ENCODE measurements around the gene POU2F2. TPM values are rescaled to one million over a fixed set of nuclear protein-coding genes. Genes with fewer than 3 reads are reported as not detected.

POU2F2 gene
- polyA plus RNA-seq, 1 experiment, result 2.2 TPM

DNA sequence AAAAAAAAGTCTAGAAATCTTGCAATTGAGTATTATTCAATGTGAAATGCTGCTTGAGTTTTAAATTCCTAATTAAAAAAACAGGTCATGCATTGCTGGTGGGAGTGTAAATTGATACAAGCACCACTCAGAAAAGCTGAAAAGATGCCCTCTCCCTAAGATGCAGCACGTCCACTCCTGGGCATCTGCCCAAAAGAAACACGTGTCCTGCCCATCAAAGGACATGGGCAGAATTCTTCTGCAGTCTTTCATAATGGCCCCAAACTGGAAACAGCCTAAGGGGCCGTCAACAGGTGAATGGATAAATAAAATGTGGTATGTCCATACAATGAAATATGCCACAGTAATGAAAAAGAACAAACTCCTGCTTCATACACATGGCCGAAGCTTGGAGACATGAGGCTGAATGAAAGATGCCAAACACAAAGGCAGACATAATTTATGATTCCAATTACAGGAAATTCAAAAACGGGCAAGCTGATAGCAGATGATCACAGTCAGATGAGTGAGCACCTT lies 7.8 kb downstream of the POU2F2 start:
- TF ChIP-seq, protein P1, sequence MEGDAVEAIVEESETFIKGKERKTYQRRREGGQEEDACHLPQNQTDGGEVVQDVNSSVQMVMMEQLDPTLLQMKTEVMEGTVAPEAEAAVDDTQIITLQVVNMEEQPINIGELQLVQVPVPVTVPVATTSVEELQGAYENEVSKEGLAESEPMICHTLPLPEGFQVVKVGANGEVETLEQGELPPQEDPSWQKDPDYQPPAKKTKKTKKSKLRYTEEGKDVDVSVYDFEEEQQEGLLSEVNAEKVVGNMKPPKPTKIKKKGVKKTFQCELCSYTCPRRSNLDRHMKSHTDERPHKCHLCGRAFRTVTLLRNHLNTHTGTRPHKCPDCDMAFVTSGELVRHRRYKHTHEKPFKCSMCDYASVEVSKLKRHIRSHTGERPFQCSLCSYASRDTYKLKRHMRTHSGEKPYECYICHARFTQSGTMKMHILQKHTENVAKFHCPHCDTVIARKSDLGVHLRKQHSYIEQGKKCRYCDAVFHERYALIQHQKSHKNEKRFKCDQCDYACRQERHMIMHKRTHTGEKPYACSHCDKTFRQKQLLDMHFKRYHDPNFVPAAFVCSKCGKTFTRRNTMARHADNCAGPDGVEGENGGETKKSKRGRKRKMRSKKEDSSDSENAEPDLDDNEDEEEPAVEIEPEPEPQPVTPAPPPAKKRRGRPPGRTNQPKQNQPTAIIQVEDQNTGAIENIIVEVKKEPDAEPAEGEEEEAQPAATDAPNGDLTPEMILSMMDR (IDR thresholded peaks at IDR 0.05; ENCODE audit: insufficient read depth, low read depth, low read length), result no peak
- no peak overlapping the region for H3K4me3 ChIP-seq (ENCODE audit: low read depth, low read length)
- CTCF ChIA-PET, result interaction anchor here (0.8 to 4.5 kb wide), 6 partner anchors 8 to 172 kb away, joined by 3 to 34 read pairs (median 8); no protein-coding TSS in a partner anchor
- H3K36me3 ChIP-seq (ENCODE audit: control insufficient read depth, insufficient read depth, low read length), result no peaks in the 10 kb centered on the region
- H3K27me3 ChIP-seq (ENCODE audit: control insufficient read depth, insufficient read depth, low read length), result no peaks in the 10 kb centered on the region
- POLR2A ChIA-PET, result no interaction called here
- no peak for DNase-seq (ENCODE audit: low read depth)

DNA sequence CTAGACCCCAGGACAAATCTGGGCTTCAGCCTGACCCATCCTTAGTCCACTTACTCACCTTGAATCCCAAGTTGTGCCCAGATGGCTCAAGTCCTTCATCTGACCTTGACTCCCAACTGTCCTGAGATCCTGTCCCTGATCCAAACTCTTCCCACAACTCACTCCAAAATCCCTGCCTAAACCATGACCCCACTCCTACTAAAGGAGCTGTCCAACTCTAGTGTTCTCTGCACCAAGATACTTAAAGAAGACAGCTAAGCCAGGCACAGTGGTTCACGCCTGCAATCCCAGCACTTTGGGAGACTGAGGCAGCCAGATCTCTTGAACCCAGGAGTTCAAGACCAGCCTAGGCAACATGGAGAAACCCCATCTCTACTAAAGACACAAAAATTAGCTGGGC lies 8.5 kb downstream of the POU2F2 start:
- Histone ChIP-seq H3K4me3 (ENCODE audit: low read depth, low read length) (no peak overlapping the region), H3K36me3 (ENCODE audit: control insufficient read depth, insufficient read depth, low read length) (no peaks in the 10 kb centered on the region), H3K27me3 (ENCODE audit: control insufficient read depth, insufficient read depth, low read length) (no peaks in the 10 kb centered on the region)
- POLR2A ChIA-PET, result no interaction called here
- TF ChIP-seq, protein P1 (IDR thresholded peaks at IDR 0.05; ENCODE audit: insufficient read depth, low read depth, low read length), result no peak
- no peak for DNase-seq (ENCODE audit: low read depth)
- CTCF ChIA-PET, result interaction anchor here (1.1 to 4.5 kb wide), 6 partner anchors 9 to 122 kb away, joined by 3 to 34 read pairs (median 8); no protein-coding TSS in a partner anchor

DNA sequence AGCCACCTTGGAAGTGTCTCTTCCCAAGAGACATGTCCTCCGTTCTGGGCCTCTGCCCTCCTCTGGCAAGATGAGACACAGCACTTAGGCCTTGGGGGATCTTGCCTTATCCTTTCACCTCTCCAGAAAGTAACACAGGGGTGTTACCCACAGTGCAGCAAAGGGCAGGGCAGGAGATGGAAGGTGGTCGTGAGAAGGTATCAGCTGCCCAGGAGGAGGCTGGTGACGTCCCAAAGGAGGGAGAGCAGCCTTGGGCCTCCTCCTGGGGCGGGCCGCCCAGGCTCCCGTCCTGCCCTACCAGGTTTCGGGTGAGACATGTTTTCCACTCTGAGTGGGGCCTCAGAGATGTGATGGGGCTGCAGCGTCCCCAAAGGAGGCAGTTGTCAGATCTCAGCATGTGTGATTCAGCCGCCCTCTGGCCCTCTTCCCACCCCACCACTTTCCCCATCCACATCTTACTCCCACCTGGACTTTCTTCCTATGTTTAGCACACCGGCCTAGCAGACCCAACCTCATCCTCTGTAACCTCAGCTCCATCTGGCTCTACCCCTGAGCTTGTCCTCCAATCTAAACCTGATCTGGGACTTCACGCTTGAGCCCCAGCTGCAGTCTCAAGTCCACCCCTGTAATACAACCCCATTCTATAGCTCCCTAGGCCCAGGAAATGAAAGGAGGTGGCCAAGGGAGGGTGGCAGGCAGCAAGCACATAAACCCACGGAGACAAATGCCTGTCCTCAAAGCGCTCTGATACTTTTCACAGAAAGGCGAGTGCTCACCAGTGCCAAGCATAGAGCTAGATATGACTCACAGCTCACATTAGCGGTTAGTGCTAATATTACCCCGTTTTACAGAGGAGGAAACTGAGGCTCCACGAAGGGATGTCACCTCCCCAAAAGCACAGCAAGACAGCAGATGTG lies 9.3 kb downstream of the POU2F2 start:
- ChIA-PET CTCF (interaction anchor here (1.1 to 4.5 kb wide), 6 partner anchors 9 to 62 kb away, joined by 3 to 34 read pairs (median 8); no protein-coding TSS in a partner anchor), POLR2A (no interaction called here)
- TF ChIP-seq, protein P1 (IDR thresholded peaks at IDR 0.05; ENCODE audit: insufficient read depth, low read depth, low read length), result 0 out of 2 replicates have a peak, but pooled peaks have one; percentile 11
- no peak for DNase-seq (ENCODE audit: low read depth)
- no peaks in the 10 kb centered on the region for H3K36me3 ChIP-seq (ENCODE audit: control insufficient read depth, insufficient read depth, low read length)
- no peaks in the 10 kb centered on the region for H3K27me3 ChIP-seq (ENCODE audit: control insufficient read depth, insufficient read depth, low read length)
- H3K4me3 ChIP-seq (ENCODE audit: low read depth, low read length), result no peak overlapping the region

DNA sequence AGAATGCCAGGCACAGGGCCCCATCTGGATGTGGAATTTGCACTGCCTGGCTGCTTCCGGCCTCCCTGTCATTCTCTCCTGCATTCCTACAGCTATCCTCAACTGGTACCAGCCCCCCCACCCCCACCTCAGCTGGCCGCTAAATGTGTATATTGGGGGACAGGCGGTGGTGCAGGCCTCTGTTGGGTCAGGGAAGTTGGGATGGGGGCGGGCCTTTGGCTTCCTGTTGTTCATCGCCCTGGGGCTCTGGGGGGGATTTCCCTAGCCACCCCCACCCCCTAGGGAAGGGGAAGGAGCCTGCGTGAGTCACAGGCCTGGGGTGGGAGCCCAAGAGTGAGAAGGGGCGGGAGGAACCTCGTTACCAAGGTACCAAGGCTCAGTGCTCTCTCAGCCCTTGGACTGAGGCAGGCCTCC lies 10.6 kb downstream of the POU2F2 start:
- H3K36me3 ChIP-seq (ENCODE audit: control insufficient read depth, insufficient read depth, low read length), result peaks cover 2% of the 10 kb centered on the region; the same call in 1 of the 2 replicates
- ChIA-PET CTCF (interaction anchor here (0.7 to 4.5 kb wide), 4 partner anchors 11 to 40 kb away, joined by 3 to 34 read pairs (median 5); partner anchors contain the start of gene POU2F2), POLR2A (interaction anchor here (0.7 kb wide), 1 partner anchor 275 kb away, joined by 6 read pairs; no protein-coding TSS in a partner anchor)
- no peaks in the 10 kb centered on the region for H3K27me3 ChIP-seq (ENCODE audit: control insufficient read depth, insufficient read depth, low read length)
- peak; percentile 43 for DNase-seq (ENCODE audit: low read depth)
- TF ChIP-seq, protein P1 (IDR thresholded peaks at IDR 0.05; ENCODE audit: insufficient read depth, low read depth, low read length), result no peak
- H3K4me3 ChIP-seq (ENCODE audit: low read depth, low read length), result no peak overlapping the region

Data from BJ (cell line).